Measurements from ENCODE around the gene ATP6V0D1.

GRCh38 chr16:67499106-67499505 is 18.1 kb upstream of the ATP6V0D1 start:
- TF ChIP-seq, protein P1, sequence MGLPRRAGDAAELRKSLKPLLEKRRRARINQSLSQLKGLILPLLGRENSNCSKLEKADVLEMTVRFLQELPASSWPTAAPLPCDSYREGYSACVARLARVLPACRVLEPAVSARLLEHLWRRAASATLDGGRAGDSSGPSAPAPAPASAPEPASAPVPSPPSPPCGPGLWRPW (IDR thresholded peaks at IDR 0.05): no peak
- TF ChIP-seq POLR2A (IDR thresholded peaks at IDR 0.05; ENCODE audit: low read length): no peak
- TF ChIP-seq, protein P2, sequence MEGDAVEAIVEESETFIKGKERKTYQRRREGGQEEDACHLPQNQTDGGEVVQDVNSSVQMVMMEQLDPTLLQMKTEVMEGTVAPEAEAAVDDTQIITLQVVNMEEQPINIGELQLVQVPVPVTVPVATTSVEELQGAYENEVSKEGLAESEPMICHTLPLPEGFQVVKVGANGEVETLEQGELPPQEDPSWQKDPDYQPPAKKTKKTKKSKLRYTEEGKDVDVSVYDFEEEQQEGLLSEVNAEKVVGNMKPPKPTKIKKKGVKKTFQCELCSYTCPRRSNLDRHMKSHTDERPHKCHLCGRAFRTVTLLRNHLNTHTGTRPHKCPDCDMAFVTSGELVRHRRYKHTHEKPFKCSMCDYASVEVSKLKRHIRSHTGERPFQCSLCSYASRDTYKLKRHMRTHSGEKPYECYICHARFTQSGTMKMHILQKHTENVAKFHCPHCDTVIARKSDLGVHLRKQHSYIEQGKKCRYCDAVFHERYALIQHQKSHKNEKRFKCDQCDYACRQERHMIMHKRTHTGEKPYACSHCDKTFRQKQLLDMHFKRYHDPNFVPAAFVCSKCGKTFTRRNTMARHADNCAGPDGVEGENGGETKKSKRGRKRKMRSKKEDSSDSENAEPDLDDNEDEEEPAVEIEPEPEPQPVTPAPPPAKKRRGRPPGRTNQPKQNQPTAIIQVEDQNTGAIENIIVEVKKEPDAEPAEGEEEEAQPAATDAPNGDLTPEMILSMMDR (IDR thresholded peaks at IDR 0.05): no peak
- TF ChIP-seq FOSB (CRISPR knock-in tag; IDR thresholded peaks at IDR 0.05): no peak
- TF ChIP-seq RNF2 (IDR thresholded peaks at IDR 0.05; ENCODE audit: borderline replicate concordance, low read depth): no peak
